BLaER1 (cell line): Measurements from ENCODE around the gene BEND6.
"Not testable (repeated sequence)": the region's sequence is repeated elsewhere in the genome, so short reads cannot be mapped to it uniquely, and the experiment has no call there.

Experiments used
- H3K27ac ChIP-seq: shearing (Covaris generic); formaldehyde crosslinking; 2 replicates; pipeline ENCODE4 v1.8.1; 2022
- H3K27me3 ChIP-seq: shearing (Covaris generic); formaldehyde crosslinking; 2 replicates; pipeline ENCODE4 v1.8.1; 2022
- H3K36me3 ChIP-seq: shearing (Covaris generic); formaldehyde crosslinking; 2 replicates; pipeline ENCODE4 v1.8.1; 2022
- H3K4me1 ChIP-seq: shearing (Covaris generic); formaldehyde crosslinking; 2 replicates; pipeline ENCODE4 v1.8.1; 2022
- H3K4me2 ChIP-seq: shearing (Covaris generic); formaldehyde crosslinking; 2 replicates; pipeline ENCODE4 v1.8.1; 2022
- H3K4me3 ChIP-seq: shearing (Covaris generic); formaldehyde crosslinking; 2 replicates; pipeline ENCODE4 v1.8.1; 2022
- H3K9ac ChIP-seq: shearing (Covaris generic); formaldehyde crosslinking; 2 replicates; pipeline ENCODE4 v1.8.1; 2022
- H3K9me3 ChIP-seq: shearing (Covaris generic); formaldehyde crosslinking; 2 replicates; pipeline ENCODE4 v1.8.1; 2022
- H4K20me1 ChIP-seq: shearing (Covaris generic); formaldehyde crosslinking; 2 replicates; pipeline ENCODE4 v1.8.1; 2022
- Cebpa-rat ChIP-seq: shearing (Covaris generic); IDR thresholded peaks from 2 replicates; pipeline ENCODE4 v1.8.1; 2022

The BEND6 gene

DNA sequence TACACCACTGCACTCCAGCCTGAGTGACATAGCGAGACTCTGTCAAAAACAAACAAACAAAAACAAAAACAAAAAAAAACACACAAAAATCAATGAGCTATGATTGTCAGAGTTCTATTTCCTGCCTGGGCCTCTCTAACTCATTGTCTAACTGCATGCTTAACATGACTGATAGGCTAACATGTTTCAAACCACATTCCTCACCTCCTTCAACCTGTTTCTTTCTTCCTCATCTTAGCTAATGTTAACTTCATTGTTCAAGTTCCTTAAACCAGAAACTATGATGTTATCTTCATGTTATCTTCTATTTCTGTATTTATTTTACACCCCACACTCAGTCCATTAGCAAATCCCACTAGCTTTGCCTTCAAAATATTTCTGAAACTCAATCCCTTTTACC, 41.5 kb downstream of the BEND6 start:
- no peak for TF ChIP-seq Cebpa-rat
- no peak overlapping the region for H3K4me2 ChIP-seq
- peaks cover 22% of the 10 kb centered on the region for H3K9me3 ChIP-seq
- no peak overlapping the region for H3K27ac ChIP-seq
- no peaks in the 10 kb centered on the region for H3K4me1 ChIP-seq
- H3K4me3 ChIP-seq = no peak overlapping the region
- H3K36me3 ChIP-seq = 0 out of 2 replicates have a peak, but pooled peaks cover 5% of the 10 kb centered on the region
- H4K20me1 ChIP-seq = no peaks in the 10 kb centered on the region
- no peak overlapping the region for H3K9ac ChIP-seq
- no peaks in the 10 kb centered on the region for H3K27me3 ChIP-seq

DNA sequence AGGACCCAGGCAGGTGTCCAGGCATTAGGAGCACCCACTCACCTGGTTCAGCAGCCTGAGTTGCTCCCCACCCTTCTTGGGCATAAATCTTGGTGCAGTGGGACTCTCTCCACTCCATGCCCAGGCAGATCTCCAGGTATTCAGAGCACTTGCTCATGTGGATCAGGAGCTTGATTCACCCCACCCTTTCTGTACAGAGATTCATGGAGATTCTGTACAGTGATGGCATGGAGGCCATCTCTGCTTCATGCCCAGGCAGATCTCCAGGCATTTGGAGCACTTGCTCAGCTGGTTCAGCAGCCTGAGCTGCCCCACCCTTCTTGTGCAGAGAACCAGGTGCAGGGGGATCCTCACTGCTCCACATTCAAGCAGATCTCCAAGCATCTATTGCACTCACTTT, 44.1 kb downstream of the BEND6 start:
- Histone ChIP-seq H3K4me1 (no peaks in the 10 kb centered on the region), H3K4me3 (no peak overlapping the region), H3K9me3 (peaks cover 22% of the 10 kb centered on the region), H4K20me1 (no peaks in the 10 kb centered on the region), H3K27ac (no peak overlapping the region), H3K36me3 (0 out of 2 replicates have a peak, but pooled peaks cover 5% of the 10 kb centered on the region), H3K4me2 (no peak overlapping the region), H3K9ac (no peak overlapping the region), H3K27me3 (no peaks in the 10 kb centered on the region)
- TF ChIP-seq Cebpa-rat = no peak

DNA sequence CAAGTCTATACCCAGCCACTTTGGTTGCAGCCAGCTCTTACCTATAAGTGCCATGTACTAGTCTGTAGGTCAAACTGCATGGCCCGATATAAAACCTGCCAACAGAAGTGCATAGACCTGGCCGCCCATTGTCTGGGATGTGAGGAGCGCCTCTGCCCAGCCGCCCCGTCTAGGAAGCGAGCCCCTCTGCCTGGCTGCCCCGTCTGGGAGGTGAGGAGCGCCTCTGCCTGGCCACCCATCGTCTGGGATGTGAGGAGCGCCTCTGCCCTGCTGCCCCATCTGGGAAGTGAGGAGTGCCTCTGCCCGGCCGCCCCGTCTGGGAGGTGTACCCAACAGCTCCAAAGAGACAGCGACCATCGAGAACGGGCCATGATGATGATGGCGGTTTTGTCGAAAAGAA, 44.8 kb downstream of the BEND6 start:
- not testable (repeated sequence) for H3K27me3 ChIP-seq, H3K27ac ChIP-seq, H3K9ac ChIP-seq, H3K4me1 ChIP-seq, H4K20me1 ChIP-seq, H3K36me3 ChIP-seq, H3K4me2 ChIP-seq, H3K4me3 ChIP-seq
- H3K9me3 ChIP-seq = peaks cover 22% of the 10 kb centered on the region

DNA sequence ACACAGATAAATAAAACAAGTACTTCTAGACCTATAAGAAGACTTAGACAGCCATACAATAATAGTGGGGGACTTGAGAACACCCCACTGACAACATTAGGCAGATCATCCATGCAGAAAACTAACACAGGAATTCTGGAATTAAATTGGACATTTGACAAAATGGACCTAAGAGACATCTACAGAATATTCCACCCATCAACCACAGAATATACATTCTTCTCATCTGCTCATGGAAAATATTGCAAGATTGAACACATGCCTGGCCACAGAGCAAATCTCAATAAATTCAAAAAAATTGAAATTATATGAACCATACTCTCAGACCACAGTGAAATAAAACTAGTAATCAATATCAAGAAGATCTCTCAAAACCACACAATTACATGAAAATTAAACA, 47.3 kb downstream of the BEND6 start:
- H3K4me1 ChIP-seq = no peaks in the 10 kb centered on the region
- H3K4me2 ChIP-seq = no peak overlapping the region
- no peak for TF ChIP-seq Cebpa-rat
- H4K20me1 ChIP-seq = no peaks in the 10 kb centered on the region
- peaks cover 22% of the 10 kb centered on the region for H3K9me3 ChIP-seq
- no peak overlapping the region for H3K4me3 ChIP-seq
- 0 out of 2 replicates have a peak, but pooled peaks cover 5% of the 10 kb centered on the region for H3K36me3 ChIP-seq
- no peak overlapping the region for H3K27ac ChIP-seq
- H3K27me3 ChIP-seq = no peaks in the 10 kb centered on the region
- H3K9ac ChIP-seq = no peak overlapping the region

DNA sequence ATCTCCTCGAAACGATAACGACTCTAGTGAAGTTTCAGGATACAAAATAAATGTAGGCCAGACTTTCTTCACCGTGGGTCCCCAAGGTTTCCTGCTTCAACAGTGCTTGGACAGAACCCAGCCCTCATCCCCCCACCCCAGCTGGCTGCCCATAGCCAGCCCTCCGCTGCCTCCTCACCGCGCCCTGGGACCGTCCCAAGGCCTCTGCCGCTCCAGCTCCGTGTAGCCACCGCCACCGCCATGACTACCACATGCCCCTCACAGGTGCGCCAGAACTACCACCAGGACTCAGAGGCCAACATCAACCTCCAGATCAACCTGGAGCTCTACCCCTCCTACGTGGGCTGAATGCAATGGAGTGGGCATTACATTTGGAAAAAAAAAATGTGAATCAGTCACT, 49.4 kb downstream of the BEND6 start:
- H3K36me3 ChIP-seq = 0 out of 2 replicates have a peak, but pooled peaks cover 2% of the 10 kb centered on the region
- H4K20me1 ChIP-seq = no peaks in the 10 kb centered on the region
- peaks cover 6% of the 10 kb centered on the region for H3K9me3 ChIP-seq
- no peak overlapping the region for H3K9ac ChIP-seq
- no peaks in the 10 kb centered on the region for H3K27me3 ChIP-seq
- no peaks in the 10 kb centered on the region for H3K4me1 ChIP-seq
- H3K27ac ChIP-seq = no peak overlapping the region
- H3K4me2 ChIP-seq = no peak overlapping the region
- no peak overlapping the region for H3K4me3 ChIP-seq
- no peak for TF ChIP-seq Cebpa-rat

DNA sequence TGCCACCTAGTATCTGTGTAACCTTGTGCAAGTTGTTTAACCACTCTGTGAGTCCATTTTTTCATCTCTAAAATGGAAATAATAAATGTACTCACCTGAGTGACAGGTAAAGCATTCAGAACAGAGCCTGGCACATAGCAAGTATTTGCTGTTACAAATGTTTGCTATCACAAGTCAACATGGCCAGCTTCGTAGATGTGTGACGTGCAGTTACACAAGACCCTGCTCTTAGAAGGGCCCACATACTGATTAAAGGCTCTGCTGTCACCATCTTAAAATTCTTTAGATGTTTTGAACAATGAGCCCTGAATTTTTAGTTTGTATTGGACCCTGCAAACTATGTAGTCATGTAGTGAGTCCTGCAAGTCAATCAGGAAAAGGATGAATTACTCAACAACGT, 51.2 kb downstream of the BEND6 start:
- Histone ChIP-seq H3K9me3 (no peaks in the 10 kb centered on the region), H3K9ac (no peak overlapping the region), H3K4me1 (no peaks in the 10 kb centered on the region), H4K20me1 (no peaks in the 10 kb centered on the region), H3K27ac (no peak overlapping the region), H3K27me3 (no peaks in the 10 kb centered on the region), H3K36me3 (no peaks in the 10 kb centered on the region), H3K4me3 (no peak overlapping the region), H3K4me2 (no peak overlapping the region)
- no peak for TF ChIP-seq Cebpa-rat

DNA sequence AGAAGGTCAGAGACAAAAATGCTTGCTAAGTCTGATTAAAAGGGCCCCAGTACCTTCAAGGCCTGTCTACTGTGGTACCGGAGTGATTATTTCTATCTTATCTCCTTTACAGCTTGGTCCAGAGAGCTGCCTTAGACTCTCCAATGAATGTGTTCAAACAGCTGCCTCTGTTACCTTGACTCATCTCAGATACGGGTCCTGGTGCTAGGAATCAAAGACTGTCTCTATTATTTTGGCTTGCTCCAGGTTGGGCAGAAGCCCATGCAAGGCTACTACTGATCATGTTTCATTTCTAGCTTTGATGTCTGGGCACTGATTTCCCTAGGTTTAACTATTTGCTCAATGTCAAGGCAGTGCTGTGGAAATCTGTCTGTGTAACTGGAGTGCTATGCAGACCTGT, 53.2 kb downstream of the BEND6 start:
- not testable (repeated sequence) for H4K20me1 ChIP-seq, H3K9me3 ChIP-seq, H3K4me2 ChIP-seq, H3K27me3 ChIP-seq, H3K9ac ChIP-seq, H3K4me1 ChIP-seq, H3K4me3 ChIP-seq, H3K36me3 ChIP-seq, H3K27ac ChIP-seq

DNA sequence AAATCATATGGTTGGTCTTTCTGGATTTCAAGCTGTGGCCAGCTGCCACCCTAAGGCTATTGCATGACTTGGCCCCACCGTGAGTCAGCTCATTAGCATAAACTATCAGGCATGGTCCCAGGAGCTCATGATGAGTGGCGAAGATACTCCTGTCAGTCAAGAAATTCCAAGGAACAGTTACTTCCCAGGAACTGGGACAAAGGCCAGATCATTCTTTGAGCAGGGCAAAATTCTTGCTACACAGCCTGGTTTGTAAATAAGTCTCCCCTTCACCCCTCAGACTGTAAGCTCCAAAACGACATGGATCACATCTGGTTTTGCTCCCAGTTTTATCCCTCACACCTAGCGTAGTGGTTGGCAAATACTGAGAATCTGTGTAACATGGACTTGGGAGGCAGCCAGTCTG, 58.6 kb downstream of the BEND6 start:
- Histone ChIP-seq H3K4me3 (no peak overlapping the region), H3K36me3 (no peaks in the 10 kb centered on the region), H3K27ac (no peak overlapping the region), H4K20me1 (no peaks in the 10 kb centered on the region), H3K9me3 (no peaks in the 10 kb centered on the region), H3K4me1 (no peaks in the 10 kb centered on the region), H3K27me3 (no peaks in the 10 kb centered on the region), H3K4me2 (no peak overlapping the region), H3K9ac (no peak overlapping the region)
- no peak for TF ChIP-seq Cebpa-rat

DNA sequence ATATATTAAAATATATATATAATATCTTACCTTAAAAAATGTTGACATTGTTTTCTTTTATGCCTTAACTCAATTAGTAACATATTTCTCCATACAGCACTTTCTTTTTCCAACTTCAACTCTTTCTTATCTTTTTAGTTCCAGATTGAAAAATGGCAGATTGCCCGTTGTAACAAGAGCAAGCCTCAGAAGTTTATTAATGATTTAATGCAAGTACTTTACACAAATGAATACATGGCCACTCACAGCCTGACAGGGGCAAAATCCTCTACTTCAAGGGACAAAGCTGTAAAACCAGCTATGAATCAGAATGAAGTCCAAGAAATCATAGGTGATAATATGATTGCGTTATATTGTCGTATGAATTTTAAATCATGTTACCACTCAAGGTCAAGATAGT, 62.2 kb downstream of the BEND6 start:
- Histone ChIP-seq H4K20me1 (no peaks in the 10 kb centered on the region), H3K9me3 (no peaks in the 10 kb centered on the region), H3K36me3 (no peaks in the 10 kb centered on the region), H3K4me3 (no peak overlapping the region), H3K27ac (no peak overlapping the region), H3K4me1 (no peaks in the 10 kb centered on the region), H3K9ac (no peak overlapping the region), H3K27me3 (no peaks in the 10 kb centered on the region), H3K4me2 (no peak overlapping the region)
- no peak for TF ChIP-seq Cebpa-rat

DNA sequence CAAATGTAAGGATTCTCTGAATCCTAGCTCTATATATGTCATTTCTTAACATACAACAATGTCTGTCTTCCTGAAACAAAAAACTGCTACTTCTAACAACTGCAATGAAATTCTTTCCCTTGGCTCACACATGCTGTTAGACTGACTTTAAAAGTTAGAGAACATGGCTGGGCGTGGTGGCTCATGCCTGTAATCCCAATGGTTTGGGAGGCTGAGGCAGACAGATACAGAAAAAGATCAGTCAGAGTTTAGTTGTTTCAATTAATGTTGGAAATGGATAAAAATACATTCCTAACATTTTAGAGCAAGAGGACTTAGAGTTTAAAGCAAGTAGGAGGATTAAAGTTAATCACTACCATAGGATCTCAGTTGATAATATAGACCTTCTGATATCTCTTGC, 62.9 kb downstream of the BEND6 start:
- Histone ChIP-seq H3K4me2 (no peak overlapping the region), H3K27ac (no peak overlapping the region), H3K4me3 (no peak overlapping the region), H3K9me3 (no peaks in the 10 kb centered on the region), H4K20me1 (no peaks in the 10 kb centered on the region), H3K9ac (no peak overlapping the region), H3K27me3 (no peaks in the 10 kb centered on the region), H3K4me1 (no peaks in the 10 kb centered on the region), H3K36me3 (no peaks in the 10 kb centered on the region)
- TF ChIP-seq Cebpa-rat = no peak

DNA sequence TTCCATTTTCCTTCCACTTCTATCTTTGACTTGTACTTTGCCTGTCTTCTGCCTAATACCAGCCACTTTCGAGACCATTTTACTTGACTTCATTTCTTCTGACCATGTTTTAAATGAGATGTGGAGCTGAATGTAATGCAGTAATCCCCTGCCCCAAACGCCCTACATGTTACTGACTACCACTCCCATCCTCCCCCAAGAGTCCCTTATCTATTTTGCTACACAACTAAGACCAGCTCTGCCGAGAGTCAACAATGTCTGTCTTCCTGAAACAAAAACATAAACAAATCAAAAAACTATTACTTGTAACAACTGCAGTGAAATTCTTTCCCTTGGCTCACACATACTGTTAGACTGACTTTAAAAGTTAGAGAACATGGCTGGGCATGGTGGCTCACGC, 64.5 kb downstream of the BEND6 start:
- H3K9ac ChIP-seq = no peak overlapping the region
- no peak overlapping the region for H3K4me3 ChIP-seq
- H3K4me2 ChIP-seq = no peak overlapping the region

More for the DNA sequence above, 64.5 kb downstream of the BEND6 start:
- TF ChIP-seq Cebpa-rat = no peak
- Histone ChIP-seq H3K27ac (no peak overlapping the region), H3K36me3 (no peaks in the 10 kb centered on the region), H4K20me1 (no peaks in the 10 kb centered on the region), H3K9me3 (peaks cover 6% of the 10 kb centered on the region), H3K27me3 (no peaks in the 10 kb centered on the region), H3K4me1 (no peaks in the 10 kb centered on the region)
